AG04449 (cell line): ENCODE data around the gene RPRD2.
A peak's percentile ranks its signal among the peaks of the same experiment; 100 is the strongest.

Experiments
- CTCF ChIA-PET: fragments of 350-600 bp; formaldehyde crosslinking; extraction: SDS; loops from one replicate; lab custom pipeline; 2021; ENCODE audit warnings: antibody characterized with exemption; lab: Yijun Ruan, JAX
- POLR2A ChIA-PET: fragments of 400-600, 350-600 bp; formaldehyde crosslinking; extraction: SDS; loops from one replicate; lab custom pipeline; 2020; ENCODE audit warnings: antibody characterized with exemption, inconsistent platforms; lab: Yijun Ruan, JAX
- DNase-seq: peaks from one replicate; pipeline ENCODE4 v3.0.0-alpha.2; 2010; ENCODE audit warnings: low read depth, low spot score
- H3K4me3 ChIP-seq: 2 replicates; pipeline ENCODE4 v1.5.1; 2011; ENCODE audit warnings: low read depth, mild to moderate bottlenecking, control low read depth, low read length
- TF ChIP-seq, protein P1 (sequence below): IDR thresholded peaks from one replicate; pipeline ENCODE4 v1.5.1; 2011; ENCODE audit warnings: mild to moderate bottlenecking, moderate library complexity, low read length, control low read depth, inconsistent platforms; ENCODE audit not compliant: insufficient read depth; ENCODE audit errors: missing control alignments

RPRD2 gene

DNA sequence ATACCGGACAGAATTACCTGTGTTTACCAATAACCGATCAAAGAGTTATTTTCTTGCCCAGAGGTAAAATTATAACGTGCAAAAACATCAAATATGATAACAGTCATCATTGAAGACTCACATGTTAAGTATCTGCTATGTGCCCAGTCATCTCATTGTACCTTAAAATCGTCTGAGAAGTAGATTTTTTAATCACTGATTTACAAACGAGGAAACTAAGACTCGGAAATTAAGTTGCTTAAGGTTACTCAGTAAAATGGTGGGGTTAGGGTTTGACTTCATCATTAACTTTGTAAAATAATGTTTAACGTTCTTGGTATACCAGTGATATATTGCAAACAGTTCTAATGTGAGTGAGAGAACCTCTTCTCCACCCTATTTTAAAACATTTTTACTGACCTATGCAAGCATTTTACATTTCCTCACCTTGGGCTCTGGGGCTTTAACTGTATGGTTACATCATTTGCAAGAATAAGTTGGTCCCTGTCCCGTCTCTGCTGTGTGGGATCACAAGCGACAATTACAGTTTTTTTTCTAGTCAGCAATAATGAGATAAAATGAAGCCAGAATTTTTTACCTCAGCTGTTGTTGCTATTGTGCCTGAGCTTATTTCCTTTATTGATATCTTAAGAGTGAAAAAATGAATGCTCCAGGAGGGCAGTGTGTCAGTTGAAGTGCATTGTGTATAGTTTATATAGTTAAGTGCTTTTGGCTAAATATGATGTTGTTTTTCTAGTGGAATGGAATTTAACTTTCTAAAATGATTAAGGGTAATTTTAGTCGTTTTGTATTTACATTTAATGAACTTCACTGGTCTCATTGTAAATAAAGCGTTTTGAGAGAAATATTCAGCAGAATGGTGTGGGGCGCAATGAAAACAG is 2.7 kb downstream of the RPRD2 start:
- POLR2A ChIA-PET, result no interaction called here
- peak overlapping the region; percentile 74 for H3K4me3 ChIP-seq
- DNase-seq, result no peak
- TF ChIP-seq, protein P1, sequence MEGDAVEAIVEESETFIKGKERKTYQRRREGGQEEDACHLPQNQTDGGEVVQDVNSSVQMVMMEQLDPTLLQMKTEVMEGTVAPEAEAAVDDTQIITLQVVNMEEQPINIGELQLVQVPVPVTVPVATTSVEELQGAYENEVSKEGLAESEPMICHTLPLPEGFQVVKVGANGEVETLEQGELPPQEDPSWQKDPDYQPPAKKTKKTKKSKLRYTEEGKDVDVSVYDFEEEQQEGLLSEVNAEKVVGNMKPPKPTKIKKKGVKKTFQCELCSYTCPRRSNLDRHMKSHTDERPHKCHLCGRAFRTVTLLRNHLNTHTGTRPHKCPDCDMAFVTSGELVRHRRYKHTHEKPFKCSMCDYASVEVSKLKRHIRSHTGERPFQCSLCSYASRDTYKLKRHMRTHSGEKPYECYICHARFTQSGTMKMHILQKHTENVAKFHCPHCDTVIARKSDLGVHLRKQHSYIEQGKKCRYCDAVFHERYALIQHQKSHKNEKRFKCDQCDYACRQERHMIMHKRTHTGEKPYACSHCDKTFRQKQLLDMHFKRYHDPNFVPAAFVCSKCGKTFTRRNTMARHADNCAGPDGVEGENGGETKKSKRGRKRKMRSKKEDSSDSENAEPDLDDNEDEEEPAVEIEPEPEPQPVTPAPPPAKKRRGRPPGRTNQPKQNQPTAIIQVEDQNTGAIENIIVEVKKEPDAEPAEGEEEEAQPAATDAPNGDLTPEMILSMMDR, result no peak
- CTCF ChIA-PET, result no interaction called here

GRCh38 chr1:150371110-150371509 is 7.2 kb downstream of the RPRD2 start:
- TF ChIP-seq, protein P1, result no peak
- POLR2A ChIA-PET, result no interaction called here

GRCh38 chr1:150372580-150372979 is 8.6 kb downstream of the RPRD2 start:
- no peak for DNase-seq
- ChIA-PET POLR2A (no interaction called here), CTCF (interaction anchor here (1.2 kb wide), 1 partner anchor 160 kb away, joined by 3 read pairs; no protein-coding TSS in a partner anchor)
- H3K4me3 ChIP-seq, result no peak overlapping the region
- TF ChIP-seq, protein P1, result no peak

More at GRCh38 chr1:150371110-150371509, 7.2 kb downstream of the RPRD2 start:
- no peak overlapping the region for H3K4me3 ChIP-seq
- no peak for DNase-seq
- CTCF ChIA-PET, result interaction anchor here (1.1 to 1.4 kb wide), 4 partner anchors 17 to 115 kb away, joined by 3 to 4 read pairs (median 3); no protein-coding TSS in a partner anchor

- POLR2A ChIA-PET, result no interaction called here
- TF ChIP-seq, protein P1, result no peak
- CTCF ChIA-PET, result no interaction called here
- no peak for DNase-seq
- H3K4me3 ChIP-seq, result no peak overlapping the region
Observed at GRCh38 chr1:150376110-150376509, 12.2 kb downstream of the RPRD2 start.

GRCh38 chr1:150383631-150384324 is 19.8 kb downstream of the RPRD2 start:
- ChIA-PET CTCF (no interaction called here), POLR2A (no interaction called here)
- TF ChIP-seq, protein P1, result no peak
- H3K4me3 ChIP-seq, result no peak overlapping the region
- DNase-seq, result no peak
